ENCODE data around the gene RNF167.

GRCh38 chr17:4948931-4949320 is 8.9 kb downstream of the RNF167 start:
- TF ChIP-seq EP300 (IDR thresholded peaks at IDR 0.05) = no peak
- TF ChIP-seq CTCF (IDR thresholded peaks at IDR 0.05) = no peak
- TF ChIP-seq POLR2A (IDR thresholded peaks at IDR 0.05) = no peak

Data from ovary (tissue), 3 donors.